GM21423 (cell line): Measurements from ENCODE around the gene CACNA2D2.

ENCODE experiments used
- ATAC-seq: cut with Tn5 transposase; IDR thresholded peaks from one replicate; pipeline ENCODE4 v1.9.1; 2021; ENCODE audit warnings: mild to moderate bottlenecking, moderate library complexity; ENCODE audit not compliant: unreplicated experiment

Gene CACNA2D2

DNA sequence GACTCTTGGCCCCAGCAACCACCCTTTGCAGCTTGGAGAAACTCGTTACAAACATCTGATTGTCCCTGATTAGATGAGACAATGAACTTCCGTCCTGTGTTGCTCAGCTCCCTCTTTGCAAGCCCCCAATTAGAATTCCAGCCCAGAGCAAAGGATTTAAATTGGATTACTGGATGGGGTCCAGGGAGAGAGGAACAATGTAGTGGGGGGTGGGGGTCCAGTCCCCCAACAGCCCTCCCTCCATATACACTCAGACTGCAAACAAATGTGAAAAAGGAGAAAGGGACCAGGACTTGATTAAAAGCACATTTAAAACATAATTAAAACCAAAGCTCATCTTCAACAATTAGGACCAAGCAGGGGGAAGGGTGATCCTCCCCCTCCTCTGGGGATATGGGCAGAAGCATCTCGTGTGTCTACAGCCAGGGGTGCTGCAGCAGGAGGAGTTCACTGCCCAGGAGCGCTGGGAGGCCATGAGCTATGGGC, 72.4 kb downstream of the CACNA2D2 start:
- no peak for ATAC-seq

DNA sequence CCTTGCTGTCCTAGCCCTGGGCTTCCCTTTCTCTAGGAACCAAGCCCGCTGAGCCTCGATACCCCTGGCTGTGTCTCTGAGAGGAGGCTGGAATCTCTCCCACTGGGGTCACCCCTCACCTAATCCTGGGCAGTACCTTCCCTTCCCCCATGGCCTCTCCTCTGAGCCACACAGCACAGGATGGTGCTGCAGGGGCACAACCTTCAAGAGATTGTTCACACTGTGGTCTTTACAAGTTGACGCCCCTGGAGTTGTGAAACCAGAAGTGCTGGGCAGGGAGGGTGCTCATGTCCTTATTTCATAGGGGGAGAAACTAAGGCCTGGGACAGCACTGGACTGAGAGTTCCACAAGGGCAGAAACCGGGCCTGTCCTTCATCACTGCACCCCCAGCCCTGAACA, 73.2 kb downstream of the CACNA2D2 start:
- ATAC-seq: no peak

DNA sequence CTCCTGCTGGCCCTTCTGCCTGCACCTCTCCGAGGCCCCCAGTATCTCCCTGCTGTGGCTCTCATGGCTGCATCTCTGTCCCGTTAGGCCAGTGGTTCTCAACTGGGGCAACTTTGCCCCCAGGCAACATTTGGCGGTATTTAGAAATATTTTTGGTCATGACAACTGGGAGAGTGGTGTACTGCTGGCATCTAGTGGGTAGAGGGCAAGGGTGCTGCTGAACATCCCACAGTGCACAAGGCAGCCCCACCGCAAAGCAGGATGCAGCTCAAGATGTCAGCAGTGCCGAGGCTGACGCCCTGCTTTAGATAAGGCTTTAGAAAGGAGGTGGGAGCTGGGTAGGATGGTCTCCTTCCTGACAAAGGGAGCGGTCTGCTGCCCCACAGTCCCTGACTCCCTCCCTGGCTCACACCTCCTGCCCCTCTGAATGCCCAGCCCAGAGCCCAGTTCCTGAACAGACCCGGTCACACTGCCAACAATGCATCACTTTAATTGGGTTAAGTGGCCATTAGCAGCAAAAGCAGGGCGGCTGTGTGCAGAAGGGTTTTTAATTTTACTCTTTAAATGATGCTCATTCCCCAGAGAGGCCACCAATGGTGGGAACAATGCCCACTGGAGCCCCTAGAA, 75.3 kb downstream of the CACNA2D2 start:
- no peak for ATAC-seq

DNA sequence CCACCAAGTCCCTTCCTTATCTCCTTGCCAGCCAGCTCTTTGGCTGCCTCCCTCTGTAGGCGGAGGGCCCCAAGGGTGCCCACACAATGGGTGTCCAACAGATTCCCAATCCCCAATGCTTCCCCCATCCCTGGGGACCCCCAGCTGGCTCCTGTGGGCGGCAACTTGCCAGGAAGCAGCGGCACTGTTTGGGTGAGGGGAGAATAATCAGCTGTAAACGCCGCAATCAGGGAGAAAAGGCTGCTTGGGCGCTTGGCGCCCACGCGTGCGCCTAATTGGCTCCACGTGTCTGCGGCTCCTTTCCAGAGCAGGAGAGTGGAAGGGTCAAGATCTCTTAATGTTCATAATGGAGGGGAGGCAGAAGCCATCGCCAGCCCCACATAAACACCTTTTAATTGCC, 76.2 kb downstream of the CACNA2D2 start:
- no peak for ATAC-seq

DNA sequence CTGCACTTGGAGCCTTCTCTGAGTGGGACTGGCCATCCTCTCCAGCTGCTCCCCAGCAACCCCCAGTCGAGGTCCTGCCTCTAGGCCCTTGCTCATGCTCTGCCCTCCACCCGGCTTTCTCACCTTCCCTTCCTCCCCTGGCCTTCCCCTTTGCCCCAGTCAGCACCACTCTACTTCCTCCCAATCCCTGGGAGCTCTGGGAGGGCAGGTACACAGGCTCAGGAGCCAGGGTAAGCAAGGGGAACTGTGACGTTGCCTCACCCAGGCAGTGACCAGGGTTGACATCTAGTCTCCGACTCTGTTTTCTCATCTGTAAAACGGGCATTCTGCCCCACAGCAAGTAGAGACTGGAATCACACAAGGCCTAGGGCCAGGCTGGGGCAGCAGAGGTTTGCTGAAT, 77.5 kb downstream of the CACNA2D2 start:
- ATAC-seq: no peak

DNA sequence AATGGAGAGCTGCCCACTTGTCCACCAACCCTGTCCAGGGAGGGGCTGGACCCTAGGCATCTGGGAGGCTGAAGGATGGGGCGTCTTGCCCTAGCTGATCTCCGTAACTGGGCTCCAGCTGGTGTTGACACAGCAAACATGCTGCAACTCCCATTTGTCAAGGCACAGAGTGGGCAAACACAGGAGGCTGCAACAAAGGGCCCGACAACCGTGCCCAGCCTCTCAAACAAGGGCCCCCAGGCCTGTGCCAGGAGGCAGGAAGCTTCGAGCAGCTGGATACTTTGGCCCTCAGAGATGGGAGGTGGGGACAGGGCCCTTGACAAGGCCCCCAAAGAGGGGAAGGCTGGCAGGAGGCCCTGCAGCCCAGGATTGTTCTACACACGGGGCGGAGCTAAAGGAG, 79.9 kb downstream of the CACNA2D2 start:
- ATAC-seq: no peak

DNA sequence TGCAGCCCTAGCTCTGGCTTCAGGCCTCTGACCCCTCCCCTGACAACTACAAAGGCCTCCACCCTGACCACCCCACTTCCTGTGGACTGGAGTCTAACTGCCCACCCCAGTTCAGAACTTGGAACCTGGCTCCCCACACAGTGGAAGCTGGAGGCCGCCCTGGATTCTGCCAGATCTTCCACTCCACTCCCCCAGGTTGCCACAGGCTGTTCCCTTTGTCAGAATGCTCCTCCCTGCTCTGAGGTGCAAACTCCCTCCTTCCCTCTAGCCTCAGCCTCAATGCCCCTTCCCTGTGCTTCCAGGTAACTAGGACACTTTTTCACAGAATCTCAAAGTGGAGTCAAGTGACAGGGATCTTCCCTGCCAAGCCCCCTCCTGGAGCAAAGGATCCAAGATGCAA, 81.3 kb downstream of the CACNA2D2 start:
- ATAC-seq: no peak

DNA sequence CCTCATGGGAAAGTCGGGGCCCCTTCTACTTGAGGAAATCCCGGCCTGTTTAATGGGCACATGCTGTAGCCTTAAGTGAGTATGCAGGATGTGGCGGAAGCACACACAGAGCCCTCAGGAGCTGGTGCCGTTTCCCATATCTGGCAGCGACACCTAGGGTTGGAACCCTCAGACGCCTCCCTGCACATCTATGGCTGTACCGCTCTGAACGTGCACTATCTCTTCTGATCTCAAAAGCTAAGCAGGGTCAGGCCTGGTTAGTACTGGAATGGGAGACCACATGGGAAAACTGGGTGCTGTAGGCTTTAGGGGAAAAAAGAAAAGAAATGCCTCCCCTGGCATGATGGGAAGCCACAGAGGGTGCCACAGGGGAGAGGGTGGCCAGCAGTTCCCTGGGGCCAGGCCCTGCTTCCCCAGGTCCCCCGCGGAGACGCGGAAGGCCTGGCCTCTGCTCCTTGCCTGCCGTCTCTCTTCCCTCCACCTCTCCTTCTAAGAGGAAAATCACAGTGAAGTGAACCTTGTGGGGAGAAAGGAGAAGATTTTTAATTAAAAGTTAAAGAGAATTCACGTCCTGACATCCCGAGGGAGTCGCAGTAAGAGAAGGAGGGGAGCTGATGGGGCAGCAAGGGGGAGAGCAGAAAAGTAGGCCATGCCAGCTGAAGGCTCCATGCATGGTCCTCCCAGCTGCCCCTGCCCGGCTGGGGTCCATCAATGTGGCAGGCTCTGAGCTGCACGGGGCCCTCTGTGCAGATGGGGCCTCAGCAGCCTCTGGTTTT, 83.7 kb downstream of the CACNA2D2 start:
- no peak for ATAC-seq

DNA sequence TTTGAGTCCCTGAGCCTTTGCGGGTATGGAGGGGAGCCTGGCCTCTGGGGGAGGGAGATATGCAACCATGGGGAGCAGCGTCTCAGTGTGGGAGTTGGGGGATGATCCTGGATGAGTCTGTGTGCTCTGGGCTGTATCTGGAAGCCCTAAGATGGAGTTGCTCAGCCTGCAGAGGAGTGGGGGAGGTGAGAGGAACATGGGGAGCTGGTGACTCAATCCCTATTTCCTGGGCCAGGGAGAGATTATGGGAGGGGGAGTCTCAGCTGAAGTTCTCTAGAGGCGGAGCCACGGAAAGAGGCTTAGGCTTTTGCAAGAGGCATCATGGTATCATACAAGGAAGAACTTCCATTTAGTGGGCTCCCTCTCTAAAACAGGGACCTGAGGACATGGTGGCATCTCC, 84.6 kb downstream of the CACNA2D2 start:
- no peak for ATAC-seq

DNA sequence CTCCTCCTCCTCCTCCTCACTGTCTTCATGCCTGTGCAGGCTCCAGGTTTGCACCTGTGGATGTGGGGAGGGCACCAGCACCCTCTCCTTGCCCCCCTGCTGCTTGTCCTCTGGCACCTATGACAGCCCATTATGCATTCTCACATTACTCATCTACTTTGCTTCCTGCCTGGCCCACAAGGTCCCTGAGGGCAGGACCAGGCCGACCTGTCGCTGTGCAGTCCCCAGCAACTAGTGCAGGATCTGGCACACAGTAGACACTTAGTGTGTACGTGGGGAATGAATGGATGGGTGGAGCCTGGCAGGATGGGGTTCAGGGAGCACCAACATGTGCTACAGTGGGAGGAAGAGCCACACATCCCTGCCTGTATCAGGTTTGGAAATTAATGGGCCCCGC, 85.8 kb downstream of the CACNA2D2 start:
- no peak for ATAC-seq

DNA sequence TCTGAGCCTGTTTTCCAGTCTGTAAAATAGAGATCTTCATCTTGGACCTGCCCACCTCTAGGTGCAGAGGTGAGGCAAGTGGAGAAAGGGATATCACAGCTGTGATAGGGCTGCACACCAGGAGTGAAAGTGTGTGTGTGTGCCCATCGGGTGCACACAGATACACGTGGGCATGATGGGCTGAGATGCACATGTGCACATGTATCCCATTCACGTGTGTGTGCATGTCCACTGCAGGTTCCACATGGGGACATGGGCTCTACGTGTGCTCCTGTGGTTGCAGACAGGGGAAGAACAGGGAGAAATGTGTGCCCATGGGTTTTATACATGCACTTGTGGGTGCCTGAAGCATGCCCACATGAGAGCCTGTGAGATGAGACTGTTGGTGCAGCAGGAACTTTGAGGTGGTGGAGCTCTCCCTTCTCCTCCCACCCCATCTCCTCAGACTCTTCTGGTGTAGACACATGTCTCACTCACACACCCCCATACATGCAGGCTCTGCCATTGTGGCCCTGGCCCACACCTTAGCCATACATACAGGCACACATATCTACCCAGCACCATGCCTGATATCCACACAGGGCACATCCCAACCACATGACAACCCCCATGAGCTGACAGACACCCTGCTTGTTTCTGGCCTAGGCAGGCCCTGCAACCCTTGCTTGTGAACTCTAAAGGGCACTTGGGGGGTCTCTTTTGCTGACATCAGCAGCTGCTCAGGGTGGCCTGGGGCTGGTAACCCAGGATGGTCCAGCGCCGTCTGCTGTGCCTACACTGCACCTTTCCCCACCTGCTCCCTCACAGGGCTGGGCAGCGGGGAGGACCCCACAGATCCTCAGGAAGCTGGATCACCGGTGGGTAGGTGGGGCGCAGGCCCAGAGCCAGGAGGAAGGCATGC, 86.4 kb downstream of the CACNA2D2 start:
- no peak for ATAC-seq

DNA sequence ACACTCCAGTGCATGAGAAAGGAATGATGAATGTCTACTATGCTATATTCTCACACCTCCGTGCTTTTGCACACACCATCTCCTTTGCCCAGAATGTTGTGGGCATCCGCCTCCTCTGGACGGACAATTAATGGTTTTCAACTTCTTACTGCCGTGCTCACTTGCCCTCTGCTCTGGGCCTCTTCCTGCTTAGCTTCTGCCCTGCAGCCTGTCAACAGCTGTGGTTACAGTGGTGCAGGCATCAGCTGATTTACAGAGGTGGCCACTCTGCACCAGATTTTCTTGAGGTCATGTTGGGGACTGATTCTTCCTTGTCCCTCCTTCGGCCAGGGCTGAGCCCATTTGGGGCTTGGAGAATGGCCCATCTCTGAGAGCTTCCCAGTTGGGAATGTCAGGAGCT, 87.6 kb downstream of the CACNA2D2 start:
- no peak for ATAC-seq

DNA sequence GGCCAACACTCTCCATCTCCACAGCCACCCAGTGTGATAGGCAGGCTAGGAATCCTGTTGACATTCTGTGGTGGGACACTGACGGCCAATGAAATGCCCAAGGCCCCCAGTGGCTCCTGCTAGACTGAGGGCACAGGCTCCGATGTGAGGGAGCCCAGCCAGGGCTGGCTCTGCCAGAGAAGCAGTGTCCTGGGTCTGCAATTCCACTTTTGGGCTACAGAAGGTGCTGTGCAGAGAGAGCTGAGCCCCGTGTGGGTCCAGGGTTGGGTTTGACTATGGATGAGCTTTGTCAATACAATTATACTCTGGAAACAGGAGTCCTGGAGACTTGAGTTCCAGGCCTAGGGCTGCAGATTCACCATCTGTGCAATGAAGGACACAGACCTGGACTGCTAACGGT, 88.4 kb downstream of the CACNA2D2 start:
- ATAC-seq: no peak

DNA sequence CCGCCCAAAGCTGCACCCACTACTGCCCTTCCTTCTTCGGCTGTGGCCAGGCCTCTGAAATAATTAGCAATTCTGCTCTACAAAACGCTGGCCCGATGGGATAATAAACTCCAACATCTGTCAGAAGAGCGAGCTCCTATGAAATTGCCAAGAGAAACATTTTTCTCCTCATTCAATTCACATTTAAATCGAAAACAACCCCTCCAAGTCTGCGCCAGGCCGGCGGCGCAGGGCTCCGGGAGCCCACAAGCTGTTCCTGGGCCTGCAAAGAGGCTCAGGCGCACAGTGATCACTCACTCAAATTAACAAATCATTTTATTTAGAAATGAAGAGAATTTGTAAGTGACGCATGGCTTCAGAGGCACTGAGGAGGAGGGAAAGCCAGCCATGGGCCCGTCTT, 88.8 kb downstream of the CACNA2D2 start:
- no peak for ATAC-seq

DNA sequence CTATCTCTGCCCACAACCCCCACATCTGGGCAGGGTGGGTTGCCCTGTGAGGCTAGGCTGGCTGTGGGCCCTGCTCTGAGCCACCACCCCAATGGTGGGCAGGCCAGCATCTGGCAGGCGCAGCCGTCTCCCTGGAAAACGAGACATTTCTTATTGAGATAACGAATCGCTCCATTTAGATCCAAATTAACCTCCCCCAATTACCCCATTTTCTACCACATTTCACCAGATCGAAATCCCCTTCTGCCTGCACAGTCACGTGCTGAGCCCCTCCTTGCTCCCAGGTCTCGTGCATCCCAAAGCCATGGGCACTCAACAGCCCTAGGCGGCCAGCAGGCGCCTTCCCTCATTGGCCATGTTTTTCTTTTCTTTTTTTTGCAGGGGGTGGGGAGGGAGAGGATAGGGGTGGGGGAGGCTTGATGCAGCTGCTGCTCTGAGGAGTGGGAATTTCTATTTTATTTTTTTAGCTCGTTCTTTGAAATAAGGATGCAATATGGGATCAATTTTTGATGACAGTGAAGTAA, 91.1 kb downstream of the CACNA2D2 start:
- no peak for ATAC-seq

DNA sequence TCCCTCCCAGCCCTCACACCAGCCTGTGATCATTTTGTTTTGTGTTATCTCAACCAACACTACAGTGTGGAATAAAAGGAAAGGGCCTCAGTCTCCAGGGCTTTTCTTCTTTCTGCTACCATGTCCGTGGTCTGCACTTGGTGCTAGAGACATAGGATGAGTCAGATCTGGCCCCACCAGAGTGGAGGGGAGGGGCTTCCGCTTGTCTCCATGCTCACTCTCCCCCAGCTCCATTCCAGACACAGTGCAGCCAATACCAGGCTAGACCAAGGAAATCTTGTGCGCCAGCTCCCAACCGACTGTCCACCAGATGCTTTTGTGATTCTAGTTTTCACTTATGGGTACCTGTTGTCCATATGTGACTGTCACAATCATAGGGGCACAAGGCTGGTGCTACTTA, 92.2 kb downstream of the CACNA2D2 start:
- ATAC-seq: no peak

DNA sequence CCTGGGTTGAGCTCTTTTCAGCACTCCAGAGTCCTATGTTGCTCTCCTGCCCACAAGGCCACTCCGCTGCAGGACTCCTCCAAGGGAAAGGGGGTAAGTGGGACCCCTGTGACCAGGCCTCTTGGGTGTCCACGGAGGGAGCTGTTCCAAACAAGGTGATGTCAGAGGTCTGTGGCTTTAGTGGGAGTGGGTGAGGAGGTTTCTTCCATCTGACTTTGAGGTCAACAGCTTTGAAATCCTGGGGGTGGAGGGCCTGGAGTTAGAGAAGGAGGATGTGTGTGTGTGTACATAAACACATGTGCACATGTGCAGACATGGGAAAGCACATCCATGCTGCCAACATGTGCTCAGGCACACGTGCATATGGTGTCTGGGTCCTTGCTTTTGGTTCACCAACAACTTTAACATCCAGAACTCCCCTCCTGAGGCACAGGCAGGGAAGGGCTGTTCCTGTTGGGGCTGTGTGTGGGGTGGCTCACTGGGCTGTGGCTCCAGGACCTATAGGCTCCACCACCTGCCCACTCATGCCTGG, 92.8 kb downstream of the CACNA2D2 start:
- ATAC-seq: no peak

DNA sequence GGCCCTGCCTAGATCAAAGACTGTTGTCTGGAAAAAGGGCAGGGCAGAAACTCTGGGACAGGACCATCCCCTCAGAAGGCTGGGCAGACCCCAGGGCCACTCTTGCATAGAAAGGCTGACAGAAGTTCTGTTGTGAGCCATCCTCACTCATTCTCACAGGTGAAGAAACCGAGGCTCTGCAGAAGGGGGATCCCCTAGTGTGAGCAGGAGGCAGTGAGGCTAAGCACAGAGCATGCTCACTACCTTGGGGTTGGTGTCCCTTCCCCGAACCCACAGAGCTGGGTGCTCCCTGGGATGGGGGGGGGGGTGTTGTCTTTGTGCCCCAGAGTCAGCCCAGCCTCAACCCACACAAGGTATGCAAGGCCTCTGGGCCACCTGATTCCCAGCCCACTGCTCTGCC, 93.2 kb downstream of the CACNA2D2 start:
- no peak for ATAC-seq

DNA sequence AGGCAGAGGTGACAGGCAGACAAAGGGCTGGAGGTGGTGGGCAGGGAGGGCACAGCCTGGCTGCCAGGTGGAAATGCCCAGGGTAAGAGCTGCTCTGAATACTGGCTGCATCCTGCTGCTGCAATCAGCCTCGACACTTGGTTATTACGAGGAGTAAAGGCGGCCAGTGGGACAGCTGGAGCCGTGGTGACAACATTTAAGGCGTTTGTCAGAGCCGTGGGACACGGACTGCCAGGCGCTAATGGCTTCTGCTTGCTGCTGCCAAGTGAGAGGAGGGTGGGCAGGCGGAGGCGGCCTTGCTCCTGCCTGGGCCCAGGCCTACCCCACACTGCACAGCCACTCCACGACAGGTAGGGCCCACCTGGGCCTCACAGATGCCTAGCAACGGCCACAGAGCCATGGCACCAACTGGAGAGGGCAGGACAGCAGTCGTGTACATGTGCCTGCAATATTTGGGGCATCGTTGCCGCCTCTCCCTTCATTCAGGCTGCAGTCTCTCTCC, 94.9 kb downstream of the CACNA2D2 start:
- no peak for ATAC-seq

DNA sequence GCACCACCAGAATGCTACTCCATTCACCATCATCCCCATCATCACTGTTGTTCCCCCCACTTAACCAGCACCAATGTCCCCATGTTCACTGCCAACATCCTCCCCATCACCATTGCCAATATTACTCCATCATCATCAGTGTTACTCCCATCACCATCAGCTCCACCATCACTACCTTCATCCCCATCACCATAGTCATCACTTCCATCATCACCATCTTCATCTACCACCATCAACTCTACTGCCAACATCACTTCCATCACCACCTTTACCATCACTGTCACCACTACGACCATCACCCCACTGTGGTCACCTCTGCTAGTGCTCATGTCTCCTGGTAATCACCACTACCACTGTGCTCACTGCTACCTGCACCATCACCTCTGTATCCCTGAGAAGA, 96.9 kb downstream of the CACNA2D2 start:
- ATAC-seq: no peak

DNA sequence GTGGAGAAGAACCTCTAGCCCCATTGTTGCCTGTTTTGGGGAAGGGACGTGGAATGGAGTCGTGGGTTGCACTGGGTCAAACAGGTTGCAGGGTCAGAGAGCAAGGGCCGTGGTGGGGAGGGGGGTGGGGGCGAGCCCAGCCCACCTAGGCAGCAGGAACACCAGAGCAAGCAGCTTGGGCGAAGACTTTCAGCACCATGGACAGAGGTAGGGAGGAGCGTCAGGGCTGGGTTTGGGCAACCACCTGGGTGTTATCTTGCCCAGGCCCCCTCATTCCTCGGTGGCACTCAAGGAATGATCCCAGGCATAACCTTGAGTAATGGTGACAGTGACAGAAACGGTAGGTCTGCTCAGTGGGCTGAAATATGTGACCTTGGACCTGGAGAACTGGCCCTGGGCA, 98.2 kb downstream of the CACNA2D2 start:
- no peak for ATAC-seq
